K562 (cell line): ENCODE data around the gene GPRIN1. TPM values are rescaled to one million over a fixed set of nuclear protein-coding genes. Genes with fewer than 3 reads are reported as not detected.
A peak's percentile ranks its signal among the peaks of the same experiment; 100 is the strongest.

Source experiments
- FOXP1 ChIP-seq: sonication (generic); formaldehyde crosslinking; IDR thresholded peaks from 2 replicates; pipeline ENCODE4 v1.8.0; 2022; ENCODE audit warnings: mild to moderate bottlenecking, missing genetic modification reagents
- GTF3C2 ChIP-seq: IDR thresholded peaks from 3 replicates; pipeline ENCODE4 v1.6.1; 2011; ENCODE audit warnings: borderline replicate concordance, mild to moderate bottlenecking, moderate library complexity; ENCODE audit not compliant: insufficient read length; ENCODE audit errors: extremely low read depth
- NR2F6 ChIP-seq: fragments of 450-650 bp; formaldehyde crosslinking; IDR thresholded peaks from 2 replicates; pipeline ENCODE4 v1.4.0; 2020; ENCODE audit warnings: mild to moderate bottlenecking
- RBM22 ChIP-seq: fragments of 200-400 bp; formaldehyde crosslinking; IDR thresholded peaks from 2 replicates; pipeline ENCODE4 v1.6.1; 2018; ENCODE audit warnings: low read length, low read depth; ENCODE audit not compliant: poor library complexity, severe bottlenecking
- REST ChIP-seq, 2 experiments: fragments of 450-650 bp; formaldehyde crosslinking in 1 of 2; IDR thresholded peaks; 2 replicates each; pipeline versions ENCODE4 v1.4.0 to v1.6.1; 2014 to 2020; ENCODE audit warnings: mild to moderate bottlenecking in 2 of 2, borderline replicate concordance in 1 of 2, low read depth in 1 of 2
- SMAD3 ChIP-seq: fragments of 450-650 bp; formaldehyde crosslinking; conservative IDR thresholded peaks from 2 replicates; pipeline ENCODE4 v1.4.0; 2020; ENCODE audit warnings: mild to moderate bottlenecking
- SMAD4 ChIP-seq: fragments of 250-450 bp; sonication (Bioruptor Pico); conservative IDR thresholded peaks from 2 replicates; pipeline ENCODE4 v1.8.0; 2021; ENCODE audit warnings: inconsistent platforms, mild to moderate bottlenecking, moderate library complexity
- SUPT5H ChIP-seq: fragments of 450-650 bp; IDR thresholded peaks from 2 replicates; pipeline ENCODE4 v1.6.1; 2016
- TSHZ1 ChIP-seq: fragments of 250-450 bp; sonication (Bioruptor Pico); IDR thresholded peaks from 2 replicates; pipeline ENCODE4 v1.4.0; 2020; ENCODE audit warnings: mild to moderate bottlenecking, moderate library complexity
- U2AF1 ChIP-seq: fragments of 200-400 bp; formaldehyde crosslinking; optimal IDR thresholded peaks from 2 replicates; pipeline ENCODE3; 2017; ENCODE audit warnings: mild to moderate bottlenecking, low read depth, low read length, moderate library complexity
- ZBTB7A ChIP-seq: IDR thresholded peaks from 2 replicates; pipeline ENCODE4 v1.6.1; 2011; ENCODE audit warnings: low read depth, mild to moderate bottlenecking, low read length, moderate library complexity, borderline replicate concordance; ENCODE audit not compliant: control insufficient read depth
- polyA plus RNA-seq, 8 experiments: library from polyadenylated mRNA; depleted of rRNA in 4 of 8; stranded (reverse) in 5 of 8; unstranded in 3 of 8; fragments of >200 nt; fragmentation: Nextera tagmentation in 2 of 8; fragmentation: Illumina TruSeq in 1 of 8; extraction: Ambion mirVana in 2 of 8; extraction: Trizol in 1 of 8; gene quantifications; 2 replicates each; pipeline versions ENCODE4 v1.2.1 to v1.2.3, GENCODE V29; 2011 to 2014; ENCODE audit warnings: inconsistent platforms in 1 of 8, missing spikeins in 1 of 8
- total RNA-seq, 7 experiments: library from RNA; depleted of rRNA in 6 of 7; stranded (reverse); fragments of >200 nt in 6 of 7; fragmentation: Illumina TruSeq in 2 of 7; extraction: Trizol in 2 of 7; gene quantifications; 2 replicates each; pipeline versions ENCODE4 v1.2.1 to v1.2.3, GENCODE V29; 2011 to 2021; ENCODE audit warnings: low replicate concordance in 1 of 7

Gene GPRIN1
- total and polyA plus RNA-seq, 9 of the 15 experiments (the other 6 are each of a cell fraction or from before 2014, with no cell fraction given), result 0.15 to 11.6 (median 4.4) TPM

- TF ChIP-seq REST (IDR thresholded peaks at IDR 0.05; ENCODE audit: borderline replicate concordance) (peak; percentile 68), REST (CRISPR knock-in tag; IDR thresholded peaks at IDR 0.05; ENCODE audit: low read depth) (peak; percentile 66; the same call in 1 of the 2 replicates), SMAD3 (no peak), FOXP1 (no peak; the same call in 1 of the 2 replicates), RBM22 (no peak), GTF3C2 (no peak), TSHZ1 (CRISPR knock-in tag) (no peak), ZBTB7A (peak; percentile 44; the same call in 1 of the 2 replicates), SUPT5H (peak; percentile 89), U2AF1 (no peak), SMAD4 (CRISPR knock-in tag) (peak; percentile 62), NR2F6 (CRISPR knock-in tag) (no peak)
Measured at GRCh38 chr5:176647030-176647842, 37.3 kb upstream of the GPRIN1 start, which contains the start of gene TSPAN17 (continued).
